Transverse colon (tissue), 4 donors: ENCODE results near the gene MCOLN2. TPM values are rescaled to one million over a fixed set of nuclear protein-coding genes. Genes with fewer than 3 reads are reported as not detected.

Experiments
- DNase-seq: peaks from one replicate; pipeline ENCODE4 v3.0.0-alpha.2; 2019
- H3K27ac ChIP-seq, 4 donors: fragments of 200-600 bp; sonication (generic); 2 replicates each; pipeline ENCODE4 v1.5.1; 2016 to 2018; ENCODE audit warnings: inconsistent platforms in 4 of 4
- H3K27me3 ChIP-seq: fragments of 200-600 bp; sonication (generic); 2 replicates; pipeline ENCODE4 v1.5.1; 2017; ENCODE audit warnings: inconsistent platforms
- H3K36me3 ChIP-seq, 4 donors: fragments of 200-600 bp; sonication (generic); 2 replicates each; pipeline ENCODE4 v1.5.1; 2017 to 2019; ENCODE audit warnings: inconsistent platforms in 4 of 4
- H3K4me1 ChIP-seq, 4 donors: fragments of 200-600 bp; sonication (generic); 2 replicates each; pipeline ENCODE4 v1.5.1; 2017 to 2020; ENCODE audit warnings: inconsistent platforms in 4 of 4
- H3K4me3 ChIP-seq, 4 donors: fragments of 200-600 bp; sonication (generic); 1 replicate in 1 of 4; 2 replicates in 3 of 4; pipeline versions ENCODE4 v1.5.1 to v1.6.1; 2017 to 2019; ENCODE audit warnings: inconsistent platforms in 4 of 4
- H3K9me3 ChIP-seq, 2 donors: fragments of 200-600 bp; sonication (generic); 2 replicates each; pipeline ENCODE4 v1.5.1; 2017 to 2019; ENCODE audit warnings: inconsistent platforms in 2 of 2
- EP300 ChIP-seq: sonication (generic); formaldehyde crosslinking; IDR thresholded peaks from one replicate; pipeline ENCODE4 v1.6.1; 2017; ENCODE audit warnings: antibody characterized with exemption, low read depth
- POLR2A ChIP-seq: fragments of 450-650 bp; IDR thresholded peaks from one replicate; pipeline ENCODE4 v1.6.1; 2016; ENCODE audit warnings: antibody characterized with exemption, mild to moderate bottlenecking, moderate library complexity
- POLR2AphosphoS5 ChIP-seq, 3 donors: sonication (generic); formaldehyde crosslinking; IDR thresholded peaks; one replicate each; pipeline ENCODE4 v1.6.1; 2016; ENCODE audit warnings: antibody characterized with exemption in 3 of 3
- WGBS, 2 donors: methylation state at CpG; one replicate each; pipeline ENCODE4 v1.1.5; 2018; ENCODE audit warnings: low coverage in 1 of 2; 5-methylcytosine and 5-hydroxymethylcytosine counted together
- in situ Hi-C, 4 donors: fragments of 200-750 bp; cut with MboI; loops; one replicate each; pipeline versions ENCODE4 v1.15.0 to v1.15.1; 2017; ENCODE audit warnings: low sequenced_read_pairs in 3 of 4, low pct_ligation_motif_present in 1 of 4, low pct_unique_long_range_greater_than_20kb in 1 of 4
- intact Hi-C: fragments of 100-400 bp; cut with DNase I; formaldehyde crosslinking; loops from one replicate; pipeline ENCODE4 v1.15.1; 2023; ENCODE audit warnings: low total_unique reads
- total RNA-seq, 4 donors: library from RNA; depleted of rRNA; stranded (reverse); fragments of >200 nt; gene quantifications; one replicate each; pipeline ENCODE4 v1.1.0, GENCODE V29; 2016
- TF ChIP-seq, protein P1 (sequence below), 5 experiments: fragments of 200-600 bp in 3 of 5; fragments of 450-650 bp in 2 of 5; sonication (generic) in 3 of 5; IDR thresholded peaks; 1 replicate in 2 of 5; 2 replicates in 3 of 5; pipeline ENCODE4 v1.5.1; 2016 to 2017; ENCODE audit warnings: antibody characterized with exemption in 5 of 5, inconsistent platforms in 3 of 5, mild to moderate bottlenecking in 2 of 5, moderate library complexity in 1 of 5

MCOLN2 gene
- total RNA-seq, 4 donors from 2014 or later = 15.7 to 133 (median 82.7) TPM

DNA sequence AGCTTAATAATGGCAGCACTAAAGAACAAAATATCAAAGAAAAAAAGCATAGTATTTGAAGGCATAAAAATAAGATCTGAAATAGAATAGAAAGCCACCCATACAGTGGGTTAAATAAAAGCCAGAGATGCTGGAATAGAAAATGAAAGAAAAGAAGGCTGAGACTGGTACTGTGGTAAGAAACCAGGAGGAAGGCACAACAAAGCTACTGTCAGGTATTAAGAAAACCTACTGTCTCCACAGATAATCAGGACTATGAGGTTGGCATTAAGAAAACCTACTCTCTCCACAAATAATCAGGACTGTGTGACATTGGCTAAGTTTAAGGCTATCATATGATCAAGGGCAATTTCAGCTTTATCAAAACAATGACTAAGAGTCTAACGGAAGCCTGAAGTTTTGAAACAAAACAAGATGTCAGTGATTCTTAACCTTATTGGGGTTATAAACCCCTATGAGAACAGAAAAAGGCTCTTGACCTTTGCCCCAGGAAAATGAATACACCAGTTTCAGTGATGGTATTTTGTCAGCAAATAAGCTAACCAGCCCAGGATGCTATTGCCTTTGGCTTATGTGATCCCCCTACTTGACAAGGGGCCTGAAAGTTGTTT lies 24.4 kb downstream of the MCOLN2 start:
- in situ Hi-C loops (loop anchor here in 1 of 4 donors (25.0 kb wide), 1 partner anchor 265 kb away; no protein-coding TSS in a partner anchor), intact Hi-C loops (no loop called here)
- Histone ChIP-seq H3K4me3 (no peak overlapping the region), H3K9me3 (no peaks in the 10 kb centered on the region), H3K27ac (peak overlapping the region in 1 of 4 donors; percentile 23), H3K4me1 (peaks cover 0 to 34% (median 21%) of the 10 kb centered on the region in 4 donors), H3K27me3 (no peaks in the 10 kb centered on the region), H3K36me3 (no peaks in the 10 kb centered on the region)
- DNase-seq = no peak
- 17 to 27% methylated on average over 1 of the region's 1 CpG for WGBS, 2 donors
- TF ChIP-seq, protein P1, sequence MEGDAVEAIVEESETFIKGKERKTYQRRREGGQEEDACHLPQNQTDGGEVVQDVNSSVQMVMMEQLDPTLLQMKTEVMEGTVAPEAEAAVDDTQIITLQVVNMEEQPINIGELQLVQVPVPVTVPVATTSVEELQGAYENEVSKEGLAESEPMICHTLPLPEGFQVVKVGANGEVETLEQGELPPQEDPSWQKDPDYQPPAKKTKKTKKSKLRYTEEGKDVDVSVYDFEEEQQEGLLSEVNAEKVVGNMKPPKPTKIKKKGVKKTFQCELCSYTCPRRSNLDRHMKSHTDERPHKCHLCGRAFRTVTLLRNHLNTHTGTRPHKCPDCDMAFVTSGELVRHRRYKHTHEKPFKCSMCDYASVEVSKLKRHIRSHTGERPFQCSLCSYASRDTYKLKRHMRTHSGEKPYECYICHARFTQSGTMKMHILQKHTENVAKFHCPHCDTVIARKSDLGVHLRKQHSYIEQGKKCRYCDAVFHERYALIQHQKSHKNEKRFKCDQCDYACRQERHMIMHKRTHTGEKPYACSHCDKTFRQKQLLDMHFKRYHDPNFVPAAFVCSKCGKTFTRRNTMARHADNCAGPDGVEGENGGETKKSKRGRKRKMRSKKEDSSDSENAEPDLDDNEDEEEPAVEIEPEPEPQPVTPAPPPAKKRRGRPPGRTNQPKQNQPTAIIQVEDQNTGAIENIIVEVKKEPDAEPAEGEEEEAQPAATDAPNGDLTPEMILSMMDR (IDR thresholded peaks at IDR 0.05) = no peak
- TF ChIP-seq POLR2A (no peak), POLR2AphosphoS5 (IDR thresholded peaks at IDR 0.05) (no peak), EP300 (no peak)

DNA sequence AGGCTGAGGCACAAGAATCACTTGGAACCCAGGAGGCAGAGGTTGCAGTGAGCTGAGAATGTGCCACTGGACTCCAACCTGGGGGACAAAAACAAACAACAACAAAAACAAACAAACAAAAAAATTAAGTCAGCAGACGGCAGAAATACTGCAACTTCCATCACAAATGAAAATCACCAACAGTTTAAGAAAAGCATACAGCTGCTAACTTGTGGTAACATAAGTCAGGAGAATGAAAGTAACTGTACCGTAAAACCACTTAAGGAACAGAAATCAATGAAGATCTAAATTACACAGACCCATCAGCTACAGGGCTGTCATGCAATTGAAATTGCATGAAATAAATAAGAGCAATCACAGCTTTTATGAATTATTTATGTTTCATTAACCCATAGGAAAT lies 25.0 kb downstream of the MCOLN2 start:
- Histone ChIP-seq H3K4me3 (no peak overlapping the region), H3K4me1 (peaks cover 0 to 39% (median 22%) of the 10 kb centered on the region in 4 donors), H3K27ac (peak overlapping the region in 1 of 4 donors; percentile 23), H3K27me3 (no peaks in the 10 kb centered on the region), H3K9me3 (no peaks in the 10 kb centered on the region), H3K36me3 (no peaks in the 10 kb centered on the region)
- intact Hi-C loops (no loop called here), in situ Hi-C loops (loop anchor here in 1 of 4 donors (25.0 kb wide), 1 partner anchor 265 kb away; no protein-coding TSS in a partner anchor)
- WGBS, 2 donors = 60 to 66% methylated on average over 2 of the region's 2 CpGs
- DNase-seq = no peak
- TF ChIP-seq EP300 (no peak), POLR2AphosphoS5 (IDR thresholded peaks at IDR 0.05) (no peak)

DNA sequence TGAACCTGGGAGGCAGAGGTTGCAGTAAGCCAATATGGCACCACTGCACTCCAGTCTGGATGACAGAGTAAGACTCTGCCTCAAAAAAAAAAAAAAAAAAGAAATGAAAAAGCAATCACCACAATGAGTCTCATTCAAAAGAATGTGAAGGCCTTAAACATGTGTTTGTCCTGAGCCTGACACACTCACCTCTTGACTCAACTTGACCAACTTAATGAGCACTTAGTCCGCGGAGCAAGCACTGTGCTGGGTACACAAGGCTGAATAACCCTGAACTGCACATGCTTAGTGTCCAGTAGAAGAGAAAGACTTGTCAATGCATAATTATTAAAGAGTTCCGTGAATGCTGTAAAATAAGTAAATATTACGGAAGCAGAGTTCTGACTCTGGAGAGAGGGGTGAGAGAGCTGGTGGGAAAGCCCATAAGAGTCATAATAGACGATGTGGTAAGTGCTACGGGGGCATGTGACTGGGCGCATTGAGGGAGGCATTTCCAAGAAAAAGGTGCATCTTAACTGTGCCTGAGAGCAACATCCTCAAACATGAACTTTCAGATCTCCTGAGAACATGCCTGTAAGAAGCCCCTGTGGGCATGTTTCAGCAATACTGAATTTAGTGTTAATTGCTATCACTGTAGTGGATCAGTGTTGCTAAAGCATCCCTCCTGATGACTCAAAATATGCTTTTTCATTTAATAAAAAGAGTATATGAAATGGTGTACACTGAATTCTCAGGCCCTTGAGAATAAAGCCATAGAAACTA lies 27.2 kb downstream of the MCOLN2 start:
- intact Hi-C loops = no loop called here
- WGBS, 2 donors = 75 to 94% methylated on average over 3 to 7 of the region's 7 CpGs
- H3K4me3 ChIP-seq = no peak overlapping the region
- in situ Hi-C loops = loop anchor here in 1 of 4 donors (25.0 kb wide), 1 partner anchor 268 kb away; no protein-coding TSS in a partner anchor
- H3K4me1 ChIP-seq = peaks cover 0 to 38% (median 24%) of the 10 kb centered on the region in 4 donors
- DNase-seq = no peak
- no peaks in the 10 kb centered on the region for H3K9me3 ChIP-seq
- H3K27me3 ChIP-seq = no peaks in the 10 kb centered on the region
- H3K27ac ChIP-seq = peak overlapping the region in 2 of 4 donors; percentile 74 to 78
- TF ChIP-seq POLR2A (no peak), EP300 (no peak), POLR2AphosphoS5 (IDR thresholded peaks at IDR 0.05) (no peak)
- TF ChIP-seq, protein P1 (IDR thresholded peaks at IDR 0.05) = no peak
- H3K36me3 ChIP-seq = no peaks in the 10 kb centered on the region

DNA sequence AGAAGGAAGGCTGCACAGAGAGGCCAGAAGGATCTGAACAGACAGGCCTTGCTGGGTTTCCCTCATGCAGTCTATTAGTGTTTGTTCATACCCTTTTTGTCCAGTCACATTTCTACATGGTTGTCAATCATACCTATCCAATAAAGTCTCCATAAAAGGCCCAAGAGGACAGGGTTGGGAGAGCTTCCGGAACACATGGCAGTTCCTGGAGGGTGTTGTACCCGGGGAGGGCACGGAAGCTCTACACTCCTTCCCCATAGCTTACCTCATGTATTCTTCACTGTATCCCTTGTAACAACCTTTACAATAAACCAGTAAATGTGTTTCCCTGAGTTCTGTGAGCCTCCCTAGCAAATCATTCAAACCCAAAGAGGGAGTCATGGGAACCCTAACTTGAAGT lies 28.0 kb downstream of the MCOLN2 start:
- H3K27me3 ChIP-seq = no peaks in the 10 kb centered on the region
- peak overlapping the region; percentile 20 to 78 (median 62) for H3K27ac ChIP-seq
- WGBS, 2 donors = 88% methylated on average over 3 of the region's 3 CpGs; no CpG with 5 or more reads in 1 of the 2 donors
- DNase-seq = no peak
- H3K36me3 ChIP-seq = no peaks in the 10 kb centered on the region
- in situ Hi-C loops (loop anchor here in 1 of 4 donors (25.0 kb wide), 1 partner anchor 268 kb away; no protein-coding TSS in a partner anchor), intact Hi-C loops (no loop called here)
- TF ChIP-seq POLR2AphosphoS5 (IDR thresholded peaks at IDR 0.05) (no peak), EP300 (no peak), POLR2A (no peak)
- TF ChIP-seq, protein P1 (IDR thresholded peaks at IDR 0.05) = no peak
- H3K4me1 ChIP-seq = peaks cover 0 to 38% (median 23%) of the 10 kb centered on the region in 4 donors
- no peak overlapping the region for H3K4me3 ChIP-seq
- H3K9me3 ChIP-seq = no peaks in the 10 kb centered on the region
